Loucy (cell line): Measurements from ENCODE around the gene IER5.
A peak's percentile ranks its signal among the peaks of the same experiment; 100 is the strongest.

Source experiments
- H2AFZ ChIP-seq: fragments of 200-600 bp; sonication (generic); 2 replicates; pipeline ENCODE4 v1.6.0; 2016; ENCODE audit warnings: antibody characterized with exemption, mild to moderate bottlenecking, low read length, moderate library complexity
- H3F3A ChIP-seq: fragments of 200-600 bp; 2 replicates; pipeline ENCODE4 v1.6.0; 2016; ENCODE audit warnings: antibody characterized with exemption, low read depth, mild to moderate bottlenecking
- H3K27me3 ChIP-seq: fragments of 200-600 bp; sonication (generic); 2 replicates; pipeline ENCODE4 v1.6.1; 2014; ENCODE audit warnings: low read length, mild to moderate bottlenecking; ENCODE audit not compliant: insufficient read depth, poor library complexity, severe bottlenecking
- H3K36me3 ChIP-seq: fragments of 200-600 bp; sonication (generic); 2 replicates; pipeline ENCODE4 v1.6.1; 2016; ENCODE audit warnings: low read length; ENCODE audit not compliant: insufficient read depth
- H3K4me1 ChIP-seq: fragments of 200-600 bp; sonication (generic); 2 replicates; pipeline ENCODE4 v1.5.1; 2014; ENCODE audit warnings: low read length, mild to moderate bottlenecking; ENCODE audit not compliant: insufficient read depth, poor library complexity, severe bottlenecking
- H3K4me2 ChIP-seq: fragments of 200-600 bp; sonication (generic); 2 replicates; pipeline ENCODE4 v1.6.0; 2014; ENCODE audit warnings: antibody characterized with exemption, low read length, low read depth, mild to moderate bottlenecking; ENCODE audit not compliant: poor library complexity, severe bottlenecking
- H3K4me3 ChIP-seq: fragments of 200-600 bp; sonication (generic); 2 replicates; pipeline ENCODE4 v1.5.1; 2014; ENCODE audit warnings: low read length, mild to moderate bottlenecking, mixed read lengths; ENCODE audit not compliant: poor library complexity, severe bottlenecking
- H3K79me2 ChIP-seq: fragments of 200-600 bp; sonication (generic); 2 replicates; pipeline ENCODE4 v1.6.1; 2014; ENCODE audit warnings: low read length; ENCODE audit not compliant: insufficient read depth
- H3K9ac ChIP-seq: fragments of 200-600 bp; sonication (generic); 2 replicates; pipeline ENCODE4 v1.6.0; 2014; ENCODE audit warnings: mild to moderate bottlenecking, low read depth, low read length, moderate library complexity; ENCODE audit not compliant: poor library complexity, severe bottlenecking
- H3K9me2 ChIP-seq: fragments of 200-600 bp; sonication (generic); replicated peaks from 2 replicates; pipeline ENCODE4 v1.6.1; 2016; ENCODE audit warnings: low read depth, low read length, mixed read lengths
- H3K9me3 ChIP-seq: fragments of 200-600 bp; sonication (generic); 2 replicates; pipeline ENCODE4 v1.6.1; 2014; ENCODE audit warnings: mild to moderate bottlenecking, antibody characterized with exemption, low read length, low read depth; ENCODE audit not compliant: insufficient read depth
- H4K20me1 ChIP-seq: fragments of 200-600 bp; sonication (generic); 2 replicates; pipeline ENCODE4 v1.6.0; 2014; ENCODE audit warnings: antibody characterized with exemption, low read length, mild to moderate bottlenecking; ENCODE audit not compliant: insufficient read depth, poor library complexity, severe bottlenecking
- CTCF ChIP-seq: fragments of 200-600 bp; sonication (generic); conservative IDR thresholded peaks from 2 replicates; pipeline ENCODE4 v1.5.1; 2014; ENCODE audit warnings: mild to moderate bottlenecking, antibody characterized with exemption, low read length
- EZH2phosphoT487 ChIP-seq: fragments of 200-600 bp; IDR thresholded peaks from 2 replicates; pipeline ENCODE4 v1.6.1; 2018; ENCODE audit warnings: antibody characterized with exemption, mild to moderate bottlenecking, moderate library complexity, borderline replicate concordance

The IER5 gene

GRCh38 chr1:181099152-181100014 is 10.9 kb downstream of the IER5 start:
- Histone ChIP-seq H3F3A (no peaks in the 10 kb centered on the region), H3K9ac (peak overlapping the region; percentile 52)
- TF ChIP-seq EZH2phosphoT487 = no peak
- no peak for TF ChIP-seq CTCF

GRCh38 chr1:181100015-181100905 is 11.8 kb downstream of the IER5 start:
- Histone ChIP-seq H3K9ac (peak overlapping the region; percentile 52), H3F3A (no peaks in the 10 kb centered on the region), H3K79me2 (peaks cover 1% of the 10 kb centered on the region; the same call in 1 of the 2 replicates), H3K4me2 (peak overlapping the region; percentile 21), H3K9me3 (no peaks in the 10 kb centered on the region), H3K36me3 (no peaks in the 10 kb centered on the region), H3K4me1 (peaks cover 49% of the 10 kb centered on the region), H3K27me3 (no peaks in the 10 kb centered on the region), H3K4me3 (no peak overlapping the region), H3K9me2 (no peaks in the 10 kb centered on the region), H2AFZ (no peak overlapping the region), H4K20me1 (no peaks in the 10 kb centered on the region)
- TF ChIP-seq CTCF = no peak
- no peak for TF ChIP-seq EZH2phosphoT487

More at GRCh38 chr1:181099152-181100014, 10.9 kb downstream of the IER5 start:
- Histone ChIP-seq H3K4me2 (peak overlapping the region; percentile 21), H4K20me1 (peaks cover 2% of the 10 kb centered on the region), H3K4me1 (peaks cover 43% of the 10 kb centered on the region), H3K27me3 (no peaks in the 10 kb centered on the region), H3K9me2 (no peaks in the 10 kb centered on the region), H2AFZ (no peak overlapping the region), H3K36me3 (no peaks in the 10 kb centered on the region), H3K9me3 (no peaks in the 10 kb centered on the region), H3K4me3 (no peak overlapping the region), H3K79me2 (peaks cover 10% of the 10 kb centered on the region; the same call in 1 of the 2 replicates)

GRCh38 chr1:181100934-181101333 is 12.4 kb downstream of the IER5 start:
- Histone ChIP-seq H3K36me3 (no peaks in the 10 kb centered on the region), H4K20me1 (no peaks in the 10 kb centered on the region), H3K4me1 (peaks cover 54% of the 10 kb centered on the region), H3K79me2 (no peaks in the 10 kb centered on the region), H3K9me2 (no peaks in the 10 kb centered on the region), H3K4me2 (no peak overlapping the region), H3K9me3 (no peaks in the 10 kb centered on the region), H3F3A (no peaks in the 10 kb centered on the region), H3K4me3 (no peak overlapping the region), H3K9ac (peak overlapping the region; percentile 52), H2AFZ (no peak overlapping the region), H3K27me3 (no peaks in the 10 kb centered on the region)
- TF ChIP-seq CTCF (no peak), EZH2phosphoT487 (no peak)
